KG1 (cell line): ENCODE measurements around the gene CAMTA1.

Source experiments
- DNase-seq: peaks from one replicate; lab custom pipeline; 2025; lab: John Stamatoyannopoulos, UW

CAMTA1 gene

DNA sequence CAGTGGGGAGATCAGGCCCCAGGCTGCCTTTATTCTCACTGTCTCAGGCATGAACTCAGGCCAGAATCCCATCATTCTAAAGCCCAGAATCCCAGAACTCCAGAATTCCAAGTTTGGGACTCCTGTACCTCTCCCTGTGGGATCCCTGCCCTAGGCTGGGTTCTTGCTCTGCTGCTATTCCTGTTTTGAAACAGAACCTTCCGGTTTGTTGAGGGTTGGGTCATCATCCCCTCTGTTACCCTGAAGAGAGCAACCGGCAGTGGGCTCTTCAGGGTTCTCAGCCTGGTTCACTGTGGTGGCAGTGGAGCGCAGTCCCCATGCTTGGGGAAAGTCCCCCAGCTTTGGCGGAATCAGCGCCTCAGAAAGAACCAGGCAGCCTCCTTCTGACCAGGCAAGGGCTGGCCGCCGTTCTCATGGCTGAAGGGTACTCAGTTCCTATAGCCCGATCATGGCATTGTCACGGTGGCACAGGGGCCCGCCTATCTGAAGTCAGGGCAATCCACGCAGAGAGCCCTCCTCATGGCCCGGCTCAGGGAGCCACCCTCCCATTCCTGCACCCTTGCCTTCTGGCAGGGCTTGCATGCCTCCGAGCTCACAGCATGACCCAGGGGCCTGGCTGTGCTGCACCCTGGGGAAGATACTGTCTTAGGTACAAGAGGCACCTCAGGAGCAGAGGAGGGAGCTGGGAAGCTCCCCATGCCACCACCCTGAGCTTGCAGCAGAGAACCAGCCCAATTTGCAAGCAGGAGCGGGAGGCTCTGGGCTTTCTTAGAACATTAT is 650.2 kb downstream of the CAMTA1 start:
- DNase-seq: no peak

DNA sequence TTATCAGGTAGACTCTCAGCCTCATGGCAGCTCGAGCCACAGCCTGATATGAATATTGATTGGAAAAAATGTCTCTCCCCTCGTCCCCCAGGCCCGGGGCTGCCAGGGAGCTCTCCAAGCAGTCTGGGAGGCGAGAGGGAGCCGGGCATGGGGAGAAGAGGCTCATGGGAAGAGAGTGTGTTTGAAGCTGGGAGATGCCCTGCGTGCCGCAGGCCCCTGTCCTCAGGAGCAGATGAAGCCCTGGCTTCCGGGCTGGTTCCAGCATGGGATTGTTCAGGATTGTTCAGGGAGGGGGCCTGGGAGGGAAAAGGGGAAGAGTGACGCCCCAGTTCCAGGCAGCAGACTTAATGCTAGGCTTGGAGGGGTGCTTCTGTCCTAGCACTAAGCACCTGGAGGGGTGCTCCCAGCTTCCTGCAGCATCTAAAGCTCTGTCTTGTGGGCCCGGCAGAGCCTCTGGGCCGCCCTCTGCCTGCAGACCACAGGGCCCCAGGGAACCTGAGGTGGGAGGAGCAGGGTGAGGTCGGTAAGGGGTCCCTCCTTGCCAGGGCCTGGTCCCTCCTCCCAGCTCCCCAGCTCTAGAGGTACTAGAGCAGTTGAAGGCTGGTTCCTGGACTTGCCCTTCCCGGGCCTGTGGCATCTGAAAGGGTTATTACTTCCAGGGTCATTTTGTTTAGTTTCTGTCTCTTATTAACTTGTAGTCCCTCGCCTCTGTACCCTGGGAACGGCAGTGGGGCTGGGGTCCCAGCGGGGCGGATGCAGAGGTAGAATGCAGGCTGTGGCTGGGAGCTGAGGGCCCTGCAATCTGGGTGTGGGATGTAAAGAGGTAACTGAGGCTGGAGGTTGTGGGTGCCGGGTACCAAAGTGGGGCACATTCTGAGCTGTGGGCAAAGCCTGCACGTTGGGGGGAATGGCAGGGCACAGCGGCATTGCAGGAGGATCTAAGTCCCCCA is 651.1 kb downstream of the CAMTA1 start:
- no peak for DNase-seq

DNA sequence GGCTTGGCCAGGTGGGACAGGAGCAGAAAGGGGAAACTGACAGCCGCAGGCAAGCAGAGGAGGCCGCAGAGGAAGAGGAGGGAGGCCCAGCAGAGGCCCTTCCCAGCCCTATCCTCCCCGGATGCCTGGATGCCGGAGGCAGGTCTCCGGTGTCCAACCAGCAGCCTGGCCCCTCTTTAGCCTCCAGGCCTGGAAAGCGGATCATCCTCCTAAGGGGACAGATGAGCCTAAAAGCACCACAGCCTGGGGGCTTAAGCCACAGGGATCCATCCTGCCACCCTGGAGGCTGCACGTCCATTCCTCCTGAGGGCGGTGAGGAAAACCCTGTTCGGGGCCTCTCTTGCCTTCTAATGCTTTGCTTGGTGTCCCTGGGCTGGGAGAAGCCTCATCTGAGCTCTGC is 651.8 kb downstream of the CAMTA1 start:
- no peak for DNase-seq

DNA sequence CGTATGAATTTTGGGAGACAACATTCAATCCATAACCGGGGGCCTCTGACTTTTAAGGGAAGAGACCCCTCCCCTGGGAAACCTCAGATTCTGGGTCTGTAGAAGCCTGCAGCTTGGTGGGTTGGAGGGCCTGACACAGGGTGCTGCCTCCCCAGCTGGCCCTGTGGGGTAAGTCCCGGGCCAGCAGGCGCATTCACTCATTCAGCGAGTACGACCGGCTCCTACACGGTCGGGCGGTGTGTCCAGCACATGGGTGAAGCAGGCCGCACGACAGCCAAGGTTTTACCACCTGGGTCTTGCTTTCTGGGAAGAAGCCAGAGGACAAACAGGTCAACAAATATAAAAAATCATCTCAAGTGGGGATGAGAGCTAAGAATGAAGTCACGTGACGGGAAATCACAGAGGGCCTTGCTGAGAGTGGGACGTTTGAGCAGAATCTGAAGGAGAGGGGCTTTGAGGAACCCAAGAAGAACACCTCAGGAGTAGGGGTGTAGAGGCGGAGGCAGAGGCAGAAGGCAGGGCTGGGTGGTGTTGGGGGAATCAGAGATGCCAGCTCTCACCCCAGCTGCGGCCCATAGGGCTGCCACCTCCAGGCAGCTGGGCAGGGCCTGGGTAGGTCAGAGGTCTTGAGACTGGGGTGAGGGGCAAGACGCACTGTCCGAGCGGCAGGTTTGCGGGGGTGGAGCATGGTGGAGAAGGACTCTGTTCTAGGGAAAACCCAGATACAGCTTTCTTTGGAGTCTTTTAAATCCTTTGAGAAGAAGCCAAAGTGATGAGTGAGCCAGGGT is 652.5 kb downstream of the CAMTA1 start:
- no peak for DNase-seq

DNA sequence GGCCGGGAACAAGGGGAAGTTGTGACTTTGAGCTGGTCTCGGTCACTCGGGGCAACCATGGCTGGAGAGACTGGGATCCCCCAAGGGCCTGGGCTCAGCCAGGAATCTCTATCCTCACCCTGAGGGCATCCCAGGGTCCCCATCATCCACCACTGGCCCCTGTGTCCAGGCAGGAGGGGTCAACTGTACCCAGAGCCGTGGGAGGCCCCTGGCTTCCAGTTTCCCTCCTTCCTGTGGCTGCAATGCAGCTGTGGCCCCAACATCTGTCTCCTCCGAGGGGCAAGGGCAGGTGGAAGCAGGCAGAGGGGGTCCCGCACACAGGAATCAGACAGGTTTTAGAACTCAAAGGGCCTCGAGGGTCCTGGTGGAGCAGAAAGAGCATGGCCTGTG is 653.1 kb downstream of the CAMTA1 start:
- DNase-seq: no peak

DNA sequence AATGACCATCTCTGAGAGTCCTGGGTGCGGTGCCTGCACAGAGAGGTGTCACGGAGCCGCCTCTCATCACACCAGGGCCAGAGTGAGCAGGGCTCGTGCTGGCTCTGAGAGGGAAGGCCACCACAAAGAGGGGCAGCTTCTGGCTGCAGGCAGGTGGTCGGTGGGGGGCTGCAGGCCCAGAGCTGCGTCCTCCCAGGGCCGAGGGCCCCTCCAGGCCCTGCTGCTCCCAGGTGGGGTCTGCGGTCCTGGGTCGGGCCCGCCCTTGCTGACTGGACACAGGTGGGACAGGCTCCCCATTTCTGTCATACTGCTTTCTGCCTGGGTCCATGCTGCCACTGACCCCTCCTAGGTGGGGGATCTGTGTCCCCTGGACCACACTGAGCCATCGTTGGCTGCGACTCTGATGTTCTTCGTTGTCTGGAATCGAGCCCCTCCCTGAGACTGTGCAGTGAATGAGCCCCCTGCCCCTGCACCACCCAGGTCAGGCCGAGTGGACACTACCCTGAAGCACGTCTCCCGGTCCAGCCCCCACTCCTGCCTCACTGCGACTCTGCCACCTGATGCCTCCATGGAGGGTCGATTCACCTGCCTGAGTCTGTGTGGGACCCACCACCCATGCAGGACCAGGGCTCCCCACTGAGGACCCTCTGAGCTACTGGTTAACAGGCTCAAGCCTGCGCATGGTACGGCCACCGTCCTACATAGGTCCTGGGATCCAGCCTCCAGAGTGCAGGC is 653.8 kb downstream of the CAMTA1 start:
- no peak for DNase-seq

DNA sequence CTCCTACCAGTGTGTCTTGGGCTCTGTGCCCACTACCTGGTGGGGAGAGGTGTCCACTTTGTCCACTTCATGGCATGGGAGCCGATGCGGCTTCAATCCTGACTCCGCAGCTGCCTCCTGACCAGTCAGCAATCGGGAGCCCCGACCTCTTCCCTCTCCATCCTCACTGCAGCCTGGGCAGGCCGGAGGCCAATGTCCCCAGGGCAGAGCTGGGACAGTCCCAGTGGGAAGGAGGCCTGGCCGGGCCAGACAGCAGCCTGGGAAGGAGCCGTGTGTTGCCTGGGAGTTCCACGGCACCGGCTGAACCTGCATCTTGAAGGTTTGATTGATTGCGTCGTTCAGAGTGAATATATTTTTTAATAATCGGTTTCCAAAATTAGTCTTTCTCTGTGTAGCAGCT is 654.9 kb downstream of the CAMTA1 start:
- no peak for DNase-seq

DNA sequence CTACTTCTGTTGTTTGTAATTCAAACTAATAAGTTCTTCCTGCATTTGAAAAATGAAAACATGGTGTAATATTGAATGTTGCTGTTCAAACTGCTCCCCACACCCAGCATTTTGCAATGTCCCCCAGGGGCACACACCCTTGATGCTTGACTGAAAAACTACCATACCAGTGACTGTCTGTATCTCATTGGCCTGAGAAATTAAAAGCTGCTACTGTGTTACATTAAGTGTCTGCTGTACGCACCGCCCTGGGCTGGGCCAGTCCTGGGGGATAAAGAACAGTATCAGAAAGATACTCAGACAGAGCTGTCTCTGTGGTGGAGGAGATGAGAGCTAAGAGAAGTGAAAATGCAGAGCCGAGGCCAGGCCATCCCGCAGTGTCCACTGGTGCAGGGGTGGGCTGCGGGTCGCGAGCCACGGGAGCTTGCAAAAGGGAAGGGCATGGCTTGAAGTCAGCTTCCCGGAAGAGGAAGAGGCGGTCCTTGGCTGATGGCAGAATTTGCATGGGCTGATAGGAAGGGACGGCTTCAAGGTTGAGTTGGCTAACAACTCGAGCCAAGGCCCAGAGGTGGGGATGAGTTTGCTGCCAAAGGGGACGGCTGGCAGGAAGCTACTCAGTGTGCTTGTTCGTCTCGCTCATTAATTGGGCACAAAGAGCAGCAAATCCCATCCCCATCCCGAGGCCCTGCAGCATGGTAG is 656.0 kb downstream of the CAMTA1 start:
- no peak for DNase-seq

DNA sequence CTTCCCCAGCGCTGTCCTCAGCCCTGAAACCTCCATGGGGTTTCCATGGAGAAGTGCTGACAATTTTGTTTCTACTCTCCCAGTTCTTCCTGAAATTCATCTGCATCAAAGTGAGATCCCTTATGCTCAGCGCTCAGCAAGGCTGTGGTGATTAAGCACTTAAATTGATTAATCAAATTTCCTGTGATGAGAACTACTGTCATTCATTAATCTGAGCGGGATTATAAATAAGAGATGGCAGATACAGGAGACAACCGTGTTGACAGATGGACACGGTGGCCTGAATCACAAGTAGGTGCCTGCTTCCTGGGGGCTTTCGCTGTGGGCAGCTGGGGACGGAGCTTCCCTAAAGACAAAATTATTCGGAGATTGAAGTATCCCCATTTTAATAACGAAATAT is 656.8 kb downstream of the CAMTA1 start:
- DNase-seq: no peak

DNA sequence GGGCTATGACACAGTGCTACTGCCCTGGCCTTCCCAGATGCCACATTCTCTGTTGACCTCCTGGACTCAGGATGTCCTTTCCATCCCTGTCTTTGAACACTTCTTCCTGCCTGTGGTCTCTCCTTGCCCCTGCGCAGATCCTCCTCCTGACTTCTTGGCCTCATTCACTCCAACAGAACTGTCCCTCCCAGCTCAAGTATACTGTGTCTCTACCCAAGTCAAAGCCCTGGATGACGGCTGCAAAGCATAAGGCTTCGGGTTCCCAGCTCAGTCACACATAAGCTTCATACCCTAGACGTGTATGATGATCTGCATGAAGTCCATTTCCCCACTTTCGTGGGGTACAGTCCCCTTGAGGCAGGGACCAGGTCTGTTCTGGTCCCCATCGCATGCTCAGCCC is 657.7 kb downstream of the CAMTA1 start:
- no peak for DNase-seq

DNA sequence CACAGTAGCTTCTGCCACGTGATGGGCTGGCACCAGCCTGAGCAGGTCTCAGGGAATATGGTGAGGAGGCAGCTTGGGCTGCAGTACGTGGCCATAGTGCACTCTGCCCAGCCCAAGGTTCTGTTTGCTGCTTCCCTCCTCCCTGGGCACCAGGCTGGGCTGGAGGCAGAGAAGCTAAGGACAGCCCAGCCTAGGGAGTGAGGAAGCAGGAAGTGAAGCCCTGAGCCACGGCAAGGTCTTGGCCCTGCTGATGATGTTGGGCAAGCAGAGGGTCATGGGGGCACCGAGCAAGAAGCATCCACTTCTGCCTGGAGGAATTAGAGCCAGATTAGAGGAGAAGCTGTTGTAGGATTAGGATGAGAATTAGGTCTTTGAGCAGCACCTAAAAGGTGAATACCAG is 659.1 kb downstream of the CAMTA1 start:
- no peak for DNase-seq

DNA sequence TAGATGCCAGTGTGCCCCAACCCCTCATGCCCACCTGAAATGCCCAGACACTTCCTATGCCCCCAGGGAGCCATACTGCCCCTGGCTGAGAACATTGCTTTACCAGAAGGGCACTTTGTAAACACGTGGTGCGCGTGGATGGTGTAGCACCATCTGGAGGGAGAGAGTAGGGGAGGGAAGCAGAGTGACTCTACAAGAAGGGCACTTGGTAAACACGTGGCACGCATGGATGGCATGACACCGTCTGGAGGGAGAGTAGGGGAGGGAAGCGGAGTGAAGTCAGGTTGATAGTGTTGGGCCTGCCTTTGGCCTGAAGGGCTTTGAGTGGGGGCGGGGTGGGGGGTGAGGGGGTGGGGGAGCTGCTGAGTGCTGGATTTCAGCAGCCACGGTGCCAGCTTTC is 661.8 kb downstream of the CAMTA1 start:
- DNase-seq: no peak

DNA sequence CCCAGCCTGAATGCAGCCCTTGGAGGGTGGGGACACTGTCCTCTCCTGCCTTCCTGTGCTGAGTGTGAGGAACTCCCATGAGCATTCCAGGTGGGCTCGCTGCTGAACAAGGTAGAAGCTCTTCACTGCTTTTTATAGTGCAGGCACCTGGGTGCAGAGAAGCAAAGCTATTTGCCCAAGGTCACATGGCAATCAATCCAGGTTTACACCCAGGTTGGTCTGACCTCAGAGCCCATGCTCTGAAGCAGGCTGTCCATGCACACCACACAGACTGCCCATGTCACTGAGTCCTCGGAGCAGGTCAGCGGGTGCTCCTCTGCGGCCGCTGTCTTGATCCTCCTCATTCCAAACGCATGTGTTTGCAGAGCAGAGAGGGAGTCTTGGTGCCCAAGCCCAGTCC is 662.5 kb downstream of the CAMTA1 start:
- no peak for DNase-seq

DNA sequence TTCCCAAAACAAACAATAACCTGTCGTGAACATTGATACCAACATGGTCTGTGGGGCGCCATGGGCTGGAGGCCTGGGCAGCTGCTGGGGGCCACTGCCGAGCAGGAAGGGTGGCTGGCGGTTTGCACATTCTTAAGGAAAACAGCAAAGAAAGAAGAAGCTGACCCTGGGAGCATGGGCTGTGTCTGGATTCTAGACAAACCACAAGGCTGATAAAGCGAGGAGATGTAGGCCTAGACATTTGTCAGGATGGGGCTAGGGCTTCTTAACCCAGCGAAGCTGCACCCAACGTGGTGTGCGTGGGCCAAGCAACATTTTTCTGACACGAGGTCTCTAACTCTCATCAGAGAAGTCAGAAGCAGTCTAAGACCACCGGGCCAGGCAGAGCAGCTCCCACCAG is 663.7 kb downstream of the CAMTA1 start:
- DNase-seq: no peak

DNA sequence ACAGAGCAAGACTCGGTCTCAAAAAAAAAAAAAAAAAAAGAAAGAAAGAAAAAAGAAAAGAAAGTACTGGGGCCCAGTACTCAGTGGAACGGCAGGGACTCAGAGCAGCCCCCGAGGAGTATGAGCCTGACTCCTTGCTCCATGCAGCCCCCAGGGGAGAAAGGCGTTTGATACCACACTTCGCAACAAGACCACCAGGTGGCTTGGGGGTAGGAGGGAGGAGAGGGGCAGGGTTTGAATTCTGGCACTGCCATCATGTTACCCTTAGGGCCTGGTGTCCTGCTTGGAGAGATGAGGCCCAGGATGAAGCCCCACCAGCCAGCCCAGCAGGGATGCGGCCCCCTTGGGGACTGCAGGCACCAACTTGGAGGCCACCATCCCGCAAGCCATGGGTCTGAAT is 664.5 kb downstream of the CAMTA1 start:
- DNase-seq: no peak

DNA sequence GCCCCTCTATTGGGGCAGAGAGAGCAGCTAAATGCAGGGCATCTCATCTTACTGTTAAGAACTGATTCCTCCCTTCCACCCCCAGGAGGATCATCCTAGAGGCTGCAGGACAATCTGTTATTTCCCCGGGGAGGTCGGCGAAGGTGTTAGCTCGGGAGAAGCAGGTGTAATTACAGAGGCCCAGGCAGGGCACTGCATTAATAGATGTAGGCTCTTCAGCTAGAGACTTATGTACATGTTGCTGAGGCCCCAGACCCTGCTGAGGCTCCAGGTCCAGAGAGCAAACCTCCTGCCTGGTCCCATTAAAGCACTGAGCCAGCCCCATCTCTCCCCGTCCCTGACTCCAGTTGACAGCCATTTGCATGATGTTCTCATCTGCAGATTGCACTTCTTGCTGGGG is 665.6 kb downstream of the CAMTA1 start:
- no peak for DNase-seq

DNA sequence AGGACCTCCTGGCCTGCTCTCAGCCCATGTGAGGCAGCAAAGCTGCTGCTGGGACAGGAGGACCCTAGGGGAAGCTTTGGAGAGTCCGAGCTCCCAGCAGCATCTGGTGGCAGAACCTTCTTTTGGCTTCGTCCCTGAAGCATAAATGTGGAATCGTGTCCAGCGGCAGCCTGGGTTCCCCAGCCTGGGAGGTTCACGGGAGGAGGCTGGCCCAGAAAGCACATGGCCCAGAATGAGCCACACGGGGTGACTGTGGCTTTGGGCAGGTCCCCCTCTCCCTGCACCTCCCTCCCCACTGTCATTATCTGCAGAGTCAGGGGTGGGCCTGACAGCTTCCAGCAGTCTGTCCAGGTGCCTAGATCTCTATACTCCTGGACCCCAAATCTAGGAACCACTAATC is 667.8 kb downstream of the CAMTA1 start:
- no peak for DNase-seq

DNA sequence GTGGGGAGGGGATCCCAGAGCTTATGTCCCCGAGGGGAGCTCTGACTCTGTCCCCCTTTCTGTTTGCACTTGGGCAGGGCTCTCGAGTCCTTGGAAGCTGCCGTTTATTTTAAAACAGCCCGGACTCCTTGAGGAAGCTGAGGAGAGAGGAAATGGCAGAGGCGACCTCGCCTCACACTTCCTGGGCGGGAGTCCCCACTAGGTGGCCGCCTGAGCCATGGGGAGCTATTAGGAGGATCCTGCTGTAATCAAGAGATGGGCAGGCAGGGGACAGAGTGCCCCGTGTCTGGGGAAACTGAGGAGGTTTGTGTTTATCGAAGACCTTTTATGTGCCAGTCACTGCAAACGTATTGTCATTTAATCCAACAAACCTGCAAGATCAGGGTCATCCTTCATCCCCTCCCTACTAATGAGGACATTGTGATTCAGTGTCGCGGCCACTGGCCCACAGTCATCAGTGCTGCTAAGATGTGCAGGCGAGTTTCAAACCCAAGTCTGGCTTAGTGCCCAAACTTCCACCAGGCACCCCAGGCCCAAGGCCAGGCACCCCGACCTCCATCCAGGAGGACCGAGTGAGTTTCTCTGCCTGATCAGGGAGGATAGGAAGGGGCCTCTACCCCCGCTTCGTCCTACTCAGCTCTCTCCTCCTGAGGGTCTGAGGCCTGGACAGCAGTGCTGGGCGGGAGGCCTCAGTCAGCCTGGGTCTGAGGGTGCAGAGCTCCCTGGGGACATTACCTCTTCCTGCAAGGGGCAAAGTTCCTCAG is 669.0 kb downstream of the CAMTA1 start:
- no peak for DNase-seq

DNA sequence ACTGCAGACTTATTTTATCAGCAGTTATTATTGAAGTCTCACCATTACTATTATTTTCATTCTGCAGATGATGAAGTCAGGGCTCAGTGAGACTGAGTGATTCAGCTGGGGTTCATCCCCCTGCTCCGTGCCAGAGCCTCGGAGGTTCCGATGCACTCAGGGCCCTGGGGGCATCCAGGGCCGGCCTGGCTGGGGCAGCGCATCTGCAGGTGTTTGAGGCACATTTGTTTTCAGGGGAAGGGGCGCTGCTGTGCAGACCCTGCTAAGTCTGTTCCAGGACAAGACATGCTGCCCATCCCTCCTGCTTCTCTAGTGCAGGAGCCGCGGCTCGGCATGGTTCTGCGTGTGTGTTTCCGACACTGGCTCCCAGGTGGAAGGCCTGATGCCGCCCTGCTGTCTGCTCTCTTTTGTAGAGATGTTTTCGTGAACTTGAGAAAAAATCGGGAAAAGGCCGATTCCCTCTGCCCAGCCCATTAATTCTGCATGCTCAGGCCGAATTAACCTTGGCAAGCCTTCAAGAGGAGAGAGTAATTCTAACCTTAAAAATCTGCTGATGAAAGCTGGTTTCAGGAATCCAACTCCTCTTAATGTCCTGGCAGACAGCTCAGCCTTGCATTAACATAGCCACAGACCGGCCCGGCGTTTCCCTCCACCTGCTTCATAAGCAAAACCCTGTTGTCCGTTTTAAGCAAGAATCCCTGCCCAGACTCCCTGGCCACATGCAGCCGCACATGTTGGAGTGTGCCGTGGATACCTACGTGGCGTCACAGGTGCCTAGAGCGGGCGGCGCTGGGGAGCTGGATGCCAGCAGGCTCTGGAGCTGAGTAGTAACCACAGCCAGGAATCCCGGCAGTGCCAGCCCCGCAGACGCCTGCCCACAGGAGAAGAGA is 669.9 kb downstream of the CAMTA1 start:
- no peak for DNase-seq
